Right renal cortex interstitium (tissue), 3 donors: ENCODE measurements around the gene XPC. TPM values are rescaled to one million over a fixed set of nuclear protein-coding genes. Genes with fewer than 3 reads are reported as not detected.
"Not testable (repeated sequence)": the region's sequence is repeated elsewhere in the genome, so short reads cannot be mapped to it uniquely, and the experiment has no call there.

ENCODE experiments used
- DNase-seq, 3 donors: peaks; one replicate each; pipeline ENCODE4 v3.0.0-alpha.2; 2013; ENCODE audit warnings: low read depth in 3 of 3, low spot score in 2 of 3
- polyA plus RNA-seq, 3 donors: library from polyadenylated mRNA; unstranded; fragments of 120-200 nt; gene quantifications; one replicate each; pipeline ENCODE4 v1.2.1, GENCODE V29; 2013; ENCODE audit not compliant: insufficient read length in 3 of 3

XPC gene
- polyA plus RNA-seq, 3 donors, result 46.7 to 49.6 (median 47.3) TPM

- no peak for DNase-seq
Observed at GRCh38 chr3:14122301-14122700, 56.1 kb downstream of the XPC start.

DNA sequence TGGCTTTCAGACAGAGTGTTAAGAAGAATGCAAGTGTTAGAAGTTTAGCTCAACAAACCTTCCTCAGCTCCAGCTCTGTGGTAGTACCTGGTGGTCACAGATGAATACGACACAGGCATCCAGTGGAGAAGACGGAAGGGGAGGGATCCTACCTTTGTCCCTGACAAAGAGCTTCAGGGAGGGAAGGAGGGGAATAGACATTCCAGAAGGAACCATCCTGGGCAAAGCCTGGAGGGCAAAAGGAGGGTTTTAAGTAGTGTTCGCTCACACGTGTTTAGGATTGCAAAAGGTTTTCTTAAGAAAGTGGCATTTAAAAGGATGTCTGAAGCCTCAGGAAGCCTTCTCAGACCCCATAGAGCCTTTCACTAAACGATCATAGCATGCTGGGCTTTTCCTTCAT is 56.5 kb downstream of the XPC start:
- DNase-seq, result no peak

DNA sequence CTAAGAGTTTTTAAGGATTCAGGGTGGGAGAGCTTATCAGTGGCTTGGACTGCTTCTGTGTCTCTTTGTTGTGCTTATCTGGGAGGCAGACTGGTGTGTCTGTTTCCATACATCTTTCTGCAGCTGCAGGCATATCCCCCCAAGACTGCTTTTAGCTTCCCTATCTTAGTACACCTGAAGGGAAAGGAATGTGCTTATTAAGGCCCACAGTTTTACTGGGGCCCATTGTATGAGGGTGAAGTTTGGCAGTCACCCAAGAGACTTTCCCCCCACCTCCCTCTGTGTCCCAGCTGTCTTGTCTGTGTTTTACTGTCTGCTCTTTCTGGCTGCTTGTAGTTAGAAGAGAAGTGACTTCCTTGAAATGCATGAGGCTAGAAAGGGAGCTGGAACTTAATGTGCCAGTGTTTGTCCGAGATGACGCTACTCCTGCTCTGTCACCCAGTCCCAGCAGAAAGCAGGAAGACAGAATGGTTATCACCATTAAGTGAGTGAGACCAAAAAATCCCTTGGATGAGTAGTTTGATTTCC is 57.4 kb downstream of the XPC start:
- not testable (repeated sequence) for DNase-seq

DNA sequence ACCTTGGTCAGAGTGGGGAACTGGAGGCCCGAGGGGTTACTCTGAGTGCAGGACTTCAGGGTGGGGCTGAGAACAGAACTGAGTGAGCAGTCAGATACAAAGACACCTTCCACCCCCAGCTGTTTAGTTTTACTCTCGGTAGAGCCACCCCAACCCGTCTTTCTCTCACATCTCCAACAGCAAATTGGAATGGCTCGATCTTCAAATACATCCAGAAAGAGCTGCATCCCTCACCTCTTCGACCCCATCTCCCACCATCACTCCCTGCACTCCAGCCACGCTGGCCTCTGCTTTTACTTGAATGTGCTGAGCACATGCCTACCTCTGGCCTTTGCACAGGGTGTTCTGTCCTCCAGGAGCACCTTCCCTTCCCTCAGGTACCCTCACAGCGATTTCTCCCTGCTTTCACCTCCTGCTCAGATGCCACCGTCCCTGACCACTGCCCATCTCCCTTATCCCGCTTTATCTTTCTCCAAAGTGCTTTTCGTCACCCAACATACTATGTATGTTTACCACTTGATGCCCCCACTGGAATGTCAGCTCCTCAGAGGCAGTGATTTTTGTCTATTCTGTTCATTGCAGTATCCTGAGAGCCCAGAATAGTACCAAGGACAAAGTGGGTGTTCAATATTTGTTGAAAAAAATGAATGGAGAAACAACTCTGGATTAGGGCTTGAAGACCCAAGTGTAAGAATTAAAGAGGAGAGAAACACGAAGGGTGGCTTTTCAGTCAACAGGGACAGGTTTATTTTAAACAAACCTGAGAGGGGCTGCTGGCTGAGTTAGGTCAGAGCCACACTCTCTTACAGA is 58.1 kb downstream of the XPC start:
- DNase-seq, result no peak

DNA sequence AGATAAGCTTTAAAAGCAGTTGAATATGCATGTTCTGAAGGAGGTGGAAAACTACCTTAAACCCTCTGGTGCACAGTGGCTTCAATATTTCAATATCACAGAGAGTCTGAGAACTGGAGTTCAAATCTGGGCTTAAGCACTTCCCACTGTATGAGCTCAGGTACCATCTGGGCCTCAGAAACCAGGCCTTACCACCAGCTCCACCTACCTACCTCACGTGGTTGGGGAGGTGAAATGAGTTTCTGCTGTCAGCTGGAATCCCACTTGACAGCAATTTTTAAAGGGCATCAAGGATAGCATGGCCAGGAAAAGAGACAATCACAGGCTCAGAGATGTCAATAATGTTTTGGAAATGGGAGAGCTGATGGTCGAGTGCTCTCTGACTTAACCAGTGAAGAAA is 58.8 kb downstream of the XPC start:
- no peak for DNase-seq

DNA sequence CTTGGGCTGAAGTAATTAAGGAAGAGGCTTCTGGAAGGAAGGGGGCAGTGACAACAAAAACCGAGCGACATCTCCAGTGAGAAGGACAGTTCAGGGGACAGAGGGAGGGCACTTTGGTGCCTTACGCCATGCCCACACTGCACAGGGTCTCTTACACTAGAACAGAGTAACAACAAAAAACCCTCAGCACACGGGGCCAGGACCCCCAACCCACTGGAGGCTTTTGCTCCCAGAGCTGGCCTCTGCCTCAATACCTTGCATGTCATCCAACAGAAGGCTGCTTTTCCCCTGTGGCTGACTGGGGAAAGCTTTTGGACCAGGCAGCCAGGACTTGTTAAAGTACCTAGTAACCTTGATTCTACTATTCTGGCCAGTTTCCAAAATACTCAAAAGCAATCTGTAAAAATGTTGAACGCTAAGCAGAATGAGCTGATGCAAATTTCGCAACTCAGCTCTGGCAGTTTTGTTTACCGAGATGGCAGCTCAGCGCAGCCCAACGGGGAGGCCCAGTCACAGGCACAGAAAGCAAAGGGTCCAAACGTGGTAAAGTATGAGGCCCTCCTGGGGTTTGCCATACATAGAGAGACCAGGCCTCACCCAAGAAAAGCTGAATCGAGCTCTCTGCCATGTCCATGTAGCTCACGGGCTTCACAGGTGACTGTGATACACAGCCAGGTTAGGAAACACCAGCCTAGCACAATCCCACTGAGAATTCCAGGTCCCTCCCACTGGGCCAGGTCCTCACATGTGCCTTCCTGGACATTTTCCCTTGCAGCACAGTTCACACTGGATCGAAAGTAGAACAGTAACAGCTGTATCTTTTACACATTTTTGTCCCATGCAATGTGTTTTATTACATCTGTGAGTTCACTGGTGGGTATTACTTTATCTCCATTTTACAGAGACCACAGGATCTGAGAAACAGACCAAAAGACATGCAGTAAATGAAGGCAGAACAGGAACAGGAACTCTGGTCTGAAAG is 59.7 kb downstream of the XPC start:
- DNase-seq, result no peak

DNA sequence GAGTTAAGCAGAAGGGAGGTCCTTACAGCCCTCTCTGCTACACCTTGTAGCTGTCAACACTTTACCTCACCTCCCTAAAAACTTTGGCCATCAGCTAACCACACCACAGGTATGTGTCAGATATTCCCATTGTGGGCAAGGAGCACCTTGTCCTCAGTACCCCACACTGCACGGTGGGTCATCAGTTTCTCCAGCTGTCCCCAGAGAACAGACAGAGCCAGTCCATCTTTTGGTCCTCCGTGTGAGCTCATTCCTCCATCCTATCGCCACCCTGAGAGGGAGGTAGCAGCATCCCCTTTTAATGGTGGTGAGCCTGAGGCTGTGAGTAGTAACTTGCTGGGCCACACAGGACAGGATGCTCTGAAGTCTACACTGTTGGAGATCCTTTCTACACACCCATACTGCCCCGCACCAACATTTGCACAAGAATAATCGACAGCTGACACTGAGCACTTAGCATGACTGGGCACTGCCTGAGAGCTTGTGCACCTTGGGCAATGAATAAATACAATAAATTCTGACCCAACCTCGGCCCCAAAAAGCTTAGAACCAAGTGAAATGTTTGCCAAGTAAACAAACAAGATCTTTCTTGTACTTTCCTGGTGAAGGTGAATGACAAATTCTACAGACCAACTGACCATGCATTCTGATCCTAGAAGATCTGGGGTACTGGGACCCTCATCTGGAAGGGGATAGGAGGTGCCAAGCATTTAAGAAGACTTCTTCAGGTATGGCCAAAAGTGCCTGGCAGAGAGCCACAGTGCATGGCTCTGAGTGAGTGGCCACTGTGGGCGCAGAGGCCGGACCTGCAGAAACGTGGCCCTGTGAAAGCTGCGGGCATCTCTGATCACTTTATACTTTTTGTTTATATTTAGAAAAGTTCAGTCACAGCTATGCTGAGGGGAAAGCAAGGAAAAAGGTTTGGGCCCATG is 60.7 kb downstream of the XPC start:
- DNase-seq, result no peak

DNA sequence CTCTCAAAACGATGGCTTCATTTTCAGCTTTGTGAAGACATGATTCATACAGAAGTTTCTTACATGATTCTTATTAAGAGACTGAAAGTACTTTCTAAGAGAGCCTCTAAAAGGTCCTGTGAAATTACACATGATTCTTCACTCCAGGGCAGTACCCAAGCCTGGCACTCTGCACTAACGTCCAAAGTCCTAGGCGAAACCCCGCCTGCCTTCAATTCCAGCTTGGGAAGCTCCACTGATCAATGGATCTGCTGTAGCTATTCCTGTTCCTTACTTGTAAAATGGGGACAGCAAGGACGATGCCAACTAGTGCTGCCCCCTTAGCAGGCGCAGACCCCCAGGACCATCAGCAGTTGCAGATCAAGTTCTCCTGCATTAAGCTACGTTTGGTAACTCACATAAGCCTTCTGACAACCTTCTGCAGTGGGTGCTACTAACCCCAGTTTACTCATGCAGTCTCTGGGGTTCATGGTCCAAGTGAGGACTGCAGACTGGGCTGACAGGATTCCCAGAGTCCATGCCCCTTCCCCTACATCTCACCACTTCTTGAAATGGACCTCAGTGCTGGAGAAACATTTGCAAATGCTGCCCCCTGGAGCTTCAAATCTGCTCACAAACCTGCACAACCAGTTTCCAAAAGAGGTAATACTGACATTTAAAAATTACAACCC is 64.3 kb downstream of the XPC start:
- DNase-seq, result no peak

DNA sequence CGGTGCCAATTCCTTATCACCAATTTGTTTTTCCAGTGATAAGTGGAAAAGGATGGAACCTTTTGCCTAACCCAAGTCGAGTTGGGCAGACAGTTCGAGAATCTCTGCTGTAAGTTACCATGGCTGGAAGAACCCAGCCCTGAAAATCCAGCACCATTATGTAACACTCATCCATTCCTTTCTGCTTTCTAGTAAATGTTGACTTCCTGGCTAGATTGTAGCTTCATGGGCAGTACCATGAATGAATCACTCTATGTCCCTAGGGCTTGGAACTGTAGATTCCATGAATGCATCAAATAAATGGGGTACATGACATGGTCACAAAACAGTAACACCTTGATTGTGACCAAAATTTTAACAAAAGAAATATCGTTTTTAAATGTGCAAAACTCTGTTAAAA is 67.7 kb downstream of the XPC start:
- DNase-seq, result no peak

DNA sequence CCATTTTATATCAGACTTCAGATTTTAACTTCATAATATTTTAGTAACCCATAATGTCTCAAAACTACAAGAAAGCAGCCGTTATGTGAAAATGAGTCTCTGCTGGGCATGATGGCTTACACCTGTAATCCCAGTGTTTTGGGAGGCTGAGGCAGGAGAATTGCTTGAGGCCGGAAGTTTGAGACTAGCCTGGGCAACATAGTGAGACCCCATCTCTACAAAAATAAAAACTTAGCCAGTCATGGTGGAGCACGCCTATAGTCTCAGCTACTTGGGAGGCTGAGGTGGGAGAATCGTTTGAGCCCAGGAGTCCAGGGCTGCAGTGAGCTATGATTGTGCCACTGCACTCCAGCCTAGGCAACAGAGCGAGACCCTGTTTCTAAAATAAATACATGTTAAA is 68.6 kb downstream of the XPC start:
- not testable (repeated sequence) for DNase-seq

- no peak for DNase-seq
Observed at GRCh38 chr3:14097616-14098391, 80.6 kb downstream of the XPC start.

- DNase-seq, result no peak
Observed at GRCh38 chr3:14096742-14097141, 81.7 kb downstream of the XPC start.

Other genes starting within 250 kb of the XPC start
- gene CHCHD4, start 53.7 kb downstream of the XPC start, polyA plus RNA-seq, result 10 to 100 TPM; 20.7 to 21.9 (median 21.0) TPM
- gene TMEM43, start 53.5 kb downstream of the XPC start, polyA plus RNA-seq, result 10 to 100 TPM; 52.1 to 58.4 (median 57.1) TPM
- 10 to 100 TPM; 17.7 to 19.9 (median 19.7) TPM for gene LSM3, start 216 bp upstream of the XPC start, polyA plus RNA-seq
- 10 to 100 TPM; 16.8 to 18.1 (median 17.1) TPM for gene SLC6A6, start 224.0 kb upstream of the XPC start, polyA plus RNA-seq